ENCODE measurements around the gene RAD23A.

DNA sequence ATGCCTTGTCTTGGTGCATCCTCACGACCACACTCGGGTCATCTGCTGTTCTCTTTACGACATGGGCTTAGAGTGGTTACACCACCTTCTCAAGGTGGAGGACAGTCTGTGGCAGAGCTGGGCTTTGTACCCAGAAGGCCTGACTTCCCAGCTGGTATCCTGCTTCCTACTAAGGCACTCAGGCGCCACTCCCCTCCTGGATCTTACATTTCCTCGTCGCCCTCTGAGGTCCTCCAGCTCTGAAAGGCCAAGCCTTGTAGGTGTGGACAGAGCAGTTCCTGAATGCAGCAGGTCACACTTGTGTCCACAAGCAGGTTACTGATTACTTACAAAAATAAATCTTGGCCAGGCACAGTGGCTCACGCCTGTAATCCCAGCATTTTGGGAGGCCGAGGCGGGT is 38.5 kb upstream of the RAD23A start:
- TF ChIP-seq, protein P1, sequence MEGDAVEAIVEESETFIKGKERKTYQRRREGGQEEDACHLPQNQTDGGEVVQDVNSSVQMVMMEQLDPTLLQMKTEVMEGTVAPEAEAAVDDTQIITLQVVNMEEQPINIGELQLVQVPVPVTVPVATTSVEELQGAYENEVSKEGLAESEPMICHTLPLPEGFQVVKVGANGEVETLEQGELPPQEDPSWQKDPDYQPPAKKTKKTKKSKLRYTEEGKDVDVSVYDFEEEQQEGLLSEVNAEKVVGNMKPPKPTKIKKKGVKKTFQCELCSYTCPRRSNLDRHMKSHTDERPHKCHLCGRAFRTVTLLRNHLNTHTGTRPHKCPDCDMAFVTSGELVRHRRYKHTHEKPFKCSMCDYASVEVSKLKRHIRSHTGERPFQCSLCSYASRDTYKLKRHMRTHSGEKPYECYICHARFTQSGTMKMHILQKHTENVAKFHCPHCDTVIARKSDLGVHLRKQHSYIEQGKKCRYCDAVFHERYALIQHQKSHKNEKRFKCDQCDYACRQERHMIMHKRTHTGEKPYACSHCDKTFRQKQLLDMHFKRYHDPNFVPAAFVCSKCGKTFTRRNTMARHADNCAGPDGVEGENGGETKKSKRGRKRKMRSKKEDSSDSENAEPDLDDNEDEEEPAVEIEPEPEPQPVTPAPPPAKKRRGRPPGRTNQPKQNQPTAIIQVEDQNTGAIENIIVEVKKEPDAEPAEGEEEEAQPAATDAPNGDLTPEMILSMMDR (IDR thresholded peaks at IDR 0.05; ENCODE audit: extremely low read depth in 1 of 2, insufficient read depth in 1 of 2, low read depth in 1 of 2, low read length in 2 of 2): no peak
- no peak for TF ChIP-seq POLR2A (IDR thresholded peaks at IDR 0.05; ENCODE audit: low read depth, low read length)
- TF ChIP-seq EZH2 (IDR thresholded peaks at IDR 0.05; ENCODE audit: borderline replicate concordance, low read depth, low read length, severe bottlenecking): no peak
- no peak for TF ChIP-seq POLR2AphosphoS5 (IDR thresholded peaks at IDR 0.05; ENCODE audit: insufficient read depth, low read depth, low read length)
- TF ChIP-seq FOS (IDR thresholded peaks at IDR 0.05; ENCODE audit: borderline replicate concordance, insufficient read depth, low read length): no peak
- TF ChIP-seq JUN (IDR thresholded peaks at IDR 0.05; ENCODE audit: borderline replicate concordance, insufficient read depth, insufficient read length, low read depth): no peak
